BLaER1 (cell line): Measurements from ENCODE around the gene MMP2.
A peak's percentile ranks its signal among the peaks of the same experiment; 100 is the strongest.

Experiments used
- H3K27ac ChIP-seq: shearing (Covaris generic); formaldehyde crosslinking; 2 replicates; pipeline ENCODE4 v1.8.1; 2022
- H3K27me3 ChIP-seq: shearing (Covaris generic); formaldehyde crosslinking; 2 replicates; pipeline ENCODE4 v1.8.1; 2022
- H3K36me3 ChIP-seq: shearing (Covaris generic); formaldehyde crosslinking; 2 replicates; pipeline ENCODE4 v1.8.1; 2022
- H3K4me1 ChIP-seq: shearing (Covaris generic); formaldehyde crosslinking; 2 replicates; pipeline ENCODE4 v1.8.1; 2022
- H3K4me2 ChIP-seq: shearing (Covaris generic); formaldehyde crosslinking; 2 replicates; pipeline ENCODE4 v1.8.1; 2022
- H3K4me3 ChIP-seq: shearing (Covaris generic); formaldehyde crosslinking; 2 replicates; pipeline ENCODE4 v1.8.1; 2022
- H3K9ac ChIP-seq: shearing (Covaris generic); formaldehyde crosslinking; 2 replicates; pipeline ENCODE4 v1.8.1; 2022
- H3K9me3 ChIP-seq: shearing (Covaris generic); formaldehyde crosslinking; 2 replicates; pipeline ENCODE4 v1.8.1; 2022
- H4K20me1 ChIP-seq: shearing (Covaris generic); formaldehyde crosslinking; 2 replicates; pipeline ENCODE4 v1.8.1; 2022
- Cebpa-rat ChIP-seq: shearing (Covaris generic); IDR thresholded peaks from 2 replicates; pipeline ENCODE4 v1.8.1; 2022

Gene MMP2

GRCh38 chr16:55444754-55445485 is 34.1 kb upstream of the MMP2 start:
- Histone ChIP-seq H3K4me1 (peaks cover 8% of the 10 kb centered on the region), H3K9ac (no peak overlapping the region), H4K20me1 (no peaks in the 10 kb centered on the region), H3K4me2 (peak overlapping the region; percentile 36; the same call in 1 of the 2 replicates), H3K27me3 (no peaks in the 10 kb centered on the region), H3K36me3 (no peaks in the 10 kb centered on the region), H3K4me3 (no peak overlapping the region), H3K9me3 (no peaks in the 10 kb centered on the region), H3K27ac (no peak overlapping the region)
- no peak for TF ChIP-seq Cebpa-rat

GRCh38 chr16:55447231-55447630 is 31.8 kb upstream of the MMP2 start:
- Histone ChIP-seq H3K27ac (no peak overlapping the region), H3K4me2 (no peak overlapping the region), H3K27me3 (no peaks in the 10 kb centered on the region), H3K4me3 (no peak overlapping the region), H4K20me1 (no peaks in the 10 kb centered on the region), H3K36me3 (no peaks in the 10 kb centered on the region), H3K9me3 (no peaks in the 10 kb centered on the region), H3K4me1 (peaks cover 8% of the 10 kb centered on the region), H3K9ac (no peak overlapping the region)
- TF ChIP-seq Cebpa-rat, result no peak

- no peak overlapping the region for H3K4me2 ChIP-seq
- TF ChIP-seq Cebpa-rat, result no peak
- H4K20me1 ChIP-seq, result no peaks in the 10 kb centered on the region
- no peaks in the 10 kb centered on the region for H3K9me3 ChIP-seq
- H3K4me3 ChIP-seq, result no peak overlapping the region
- no peaks in the 10 kb centered on the region for H3K4me1 ChIP-seq
- no peak overlapping the region for H3K27ac ChIP-seq
- no peak overlapping the region for H3K9ac ChIP-seq
- H3K36me3 ChIP-seq, result no peaks in the 10 kb centered on the region
- no peaks in the 10 kb centered on the region for H3K27me3 ChIP-seq
These were observed 26.0 kb upstream of the MMP2 start for GRCh38 chr16:55452996-55453395.

GRCh38 chr16:55453909-55454308 is 25.1 kb upstream of the MMP2 start:
- Histone ChIP-seq H3K36me3 (no peaks in the 10 kb centered on the region), H3K27ac (no peak overlapping the region)

GRCh38 chr16:55454861-55455260 is 24.1 kb upstream of the MMP2 start:
- H3K27ac ChIP-seq, result no peak overlapping the region
- no peaks in the 10 kb centered on the region for H3K27me3 ChIP-seq
- no peaks in the 10 kb centered on the region for H4K20me1 ChIP-seq
- TF ChIP-seq Cebpa-rat, result no peak
- no peak overlapping the region for H3K4me2 ChIP-seq
- H3K36me3 ChIP-seq, result no peaks in the 10 kb centered on the region
- H3K9me3 ChIP-seq, result no peaks in the 10 kb centered on the region
- no peaks in the 10 kb centered on the region for H3K4me1 ChIP-seq
- H3K9ac ChIP-seq, result no peak overlapping the region
- H3K4me3 ChIP-seq, result no peak overlapping the region

More at GRCh38 chr16:55453909-55454308, 25.1 kb upstream of the MMP2 start:
- H3K4me1 ChIP-seq, result no peaks in the 10 kb centered on the region
- H3K9ac ChIP-seq, result no peak overlapping the region
- no peaks in the 10 kb centered on the region for H4K20me1 ChIP-seq
- no peak overlapping the region for H3K4me3 ChIP-seq
- TF ChIP-seq Cebpa-rat, result no peak
- H3K4me2 ChIP-seq, result no peak overlapping the region
- H3K27me3 ChIP-seq, result no peaks in the 10 kb centered on the region
- H3K9me3 ChIP-seq, result no peaks in the 10 kb centered on the region

DNA sequence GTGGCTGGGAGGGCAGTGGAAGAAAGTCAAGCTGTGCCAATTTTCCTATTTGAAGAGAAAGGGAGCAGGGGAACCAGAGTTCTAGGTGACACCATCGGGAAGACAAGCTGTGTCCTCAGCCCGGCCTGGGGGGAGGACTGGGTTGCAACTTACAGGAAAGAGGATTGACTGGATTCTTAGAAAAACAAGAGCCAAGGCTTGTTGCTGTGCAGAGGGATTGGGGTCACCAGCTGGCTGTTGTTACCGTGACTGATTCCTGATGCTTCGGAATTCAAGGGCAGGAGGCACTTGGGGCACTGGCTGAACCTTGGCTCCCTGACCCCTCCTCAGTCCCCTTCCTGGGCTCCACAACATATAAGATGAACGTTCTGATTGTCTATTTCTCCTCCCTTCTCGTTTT is 16.8 kb upstream of the MMP2 start:
- Histone ChIP-seq H3K27ac (no peak overlapping the region), H3K9ac (no peak overlapping the region), H3K4me2 (no peak overlapping the region), H3K4me3 (no peak overlapping the region), H4K20me1 (no peaks in the 10 kb centered on the region), H3K4me1 (no peaks in the 10 kb centered on the region), H3K36me3 (no peaks in the 10 kb centered on the region), H3K27me3 (no peaks in the 10 kb centered on the region), H3K9me3 (no peaks in the 10 kb centered on the region)
- TF ChIP-seq Cebpa-rat, result no peak

- H3K4me1 ChIP-seq, result no peaks in the 10 kb centered on the region
- H3K9ac ChIP-seq, result no peak overlapping the region
- no peaks in the 10 kb centered on the region for H3K27me3 ChIP-seq
- no peak for TF ChIP-seq Cebpa-rat
- no peaks in the 10 kb centered on the region for H3K36me3 ChIP-seq
- H3K4me3 ChIP-seq, result no peak overlapping the region
- H4K20me1 ChIP-seq, result no peaks in the 10 kb centered on the region
- H3K9me3 ChIP-seq, result no peaks in the 10 kb centered on the region
- no peak overlapping the region for H3K4me2 ChIP-seq
- no peak overlapping the region for H3K27ac ChIP-seq
These were observed 14.6 kb upstream of the MMP2 start for GRCh38 chr16:55464375-55464774.

GRCh38 chr16:55465077-55465896 is 13.7 kb upstream of the MMP2 start:
- Histone ChIP-seq H3K9me3 (no peaks in the 10 kb centered on the region), H3K27ac (no peak overlapping the region), H4K20me1 (no peaks in the 10 kb centered on the region), H3K4me1 (no peaks in the 10 kb centered on the region), H3K9ac (no peak overlapping the region), H3K4me2 (no peak overlapping the region), H3K27me3 (no peaks in the 10 kb centered on the region), H3K36me3 (no peaks in the 10 kb centered on the region), H3K4me3 (no peak overlapping the region)
- TF ChIP-seq Cebpa-rat, result no peak

DNA sequence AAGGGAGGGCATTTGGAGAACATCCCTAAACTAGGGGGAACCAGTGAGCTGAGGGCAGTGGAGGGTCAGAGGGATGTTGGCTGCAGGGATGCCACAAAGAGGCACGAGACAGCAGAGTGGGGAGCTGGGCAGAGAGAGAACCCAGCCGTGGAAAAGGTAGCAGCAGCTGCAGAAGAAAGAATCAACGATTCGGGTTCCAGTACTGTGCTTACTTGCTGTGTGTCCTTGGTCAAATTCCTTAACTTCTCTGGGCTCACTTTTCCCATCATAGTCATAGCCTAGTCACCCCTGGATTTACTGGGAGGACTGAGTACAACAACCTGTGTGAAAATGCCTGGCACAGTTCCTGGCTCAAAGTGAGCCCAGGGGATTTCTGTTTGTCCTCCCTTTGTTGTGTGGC is 12.8 kb upstream of the MMP2 start:
- no peaks in the 10 kb centered on the region for H3K9me3 ChIP-seq
- H3K4me3 ChIP-seq, result no peak overlapping the region
- no peaks in the 10 kb centered on the region for H3K4me1 ChIP-seq
- no peak overlapping the region for H3K27ac ChIP-seq
- no peak overlapping the region for H3K9ac ChIP-seq
- no peak overlapping the region for H3K4me2 ChIP-seq
- no peaks in the 10 kb centered on the region for H3K27me3 ChIP-seq
- no peak for TF ChIP-seq Cebpa-rat
- no peaks in the 10 kb centered on the region for H4K20me1 ChIP-seq
- no peaks in the 10 kb centered on the region for H3K36me3 ChIP-seq

- Histone ChIP-seq H3K4me2 (no peak overlapping the region), H3K27ac (no peak overlapping the region), H3K9ac (no peak overlapping the region), H3K36me3 (no peaks in the 10 kb centered on the region), H3K27me3 (no peaks in the 10 kb centered on the region), H3K4me1 (no peaks in the 10 kb centered on the region), H4K20me1 (no peaks in the 10 kb centered on the region), H3K4me3 (no peak overlapping the region), H3K9me3 (no peaks in the 10 kb centered on the region)
- no peak for TF ChIP-seq Cebpa-rat
These were observed 11.1 kb upstream of the MMP2 start for GRCh38 chr16:55467898-55468297.
